Upper lobe of left lung (tissue), 6 donors: ENCODE results near the gene ATP6V0B. TPM values are rescaled to one million over a fixed set of nuclear protein-coding genes. Genes with fewer than 3 reads are reported as not detected.
A peak's percentile ranks its signal among the peaks of the same experiment; 100 is the strongest.

Source experiments
- ATAC-seq, 2 donors: fragments of 200-7000 bp; cut with Tn5 transposase; one replicate each; pipeline ENCODE4 v1.9.1; 2022; ENCODE audit warnings: mild to moderate bottlenecking in 2 of 2, moderate library complexity in 2 of 2; ENCODE audit not compliant: low FRiP score in 2 of 2
- DNase-seq, 2 donors: peaks; one replicate each; pipeline ENCODE4 v3.0.0-alpha.2; 2019 to 2020
- H3K27ac ChIP-seq, 4 donors: fragments of 200-600 bp; sonication (generic); one replicate each; pipeline ENCODE4 v1.5.1; 2016 to 2019
- H3K27me3 ChIP-seq, 4 donors: fragments of 200-600 bp; sonication (generic); one replicate each; pipeline ENCODE4 v1.5.1; 2017 to 2019
- H3K36me3 ChIP-seq, 4 donors: fragments of 200-600 bp; sonication (generic); one replicate each; pipeline ENCODE4 v1.5.1; 2016 to 2019
- H3K4me1 ChIP-seq, 4 donors: fragments of 200-600 bp; sonication (generic); one replicate each; pipeline ENCODE4 v1.5.1; 2018 to 2019
- H3K4me3 ChIP-seq, 4 donors: fragments of 200-600 bp; sonication (generic); one replicate each; pipeline ENCODE4 v1.5.1; 2017 to 2019; ENCODE audit warnings: mild to moderate bottlenecking in 2 of 4, moderate library complexity in 1 of 4
- H3K9me3 ChIP-seq, 4 donors: fragments of 200-600 bp; sonication (generic); one replicate each; pipeline ENCODE4 v1.5.1; 2018 to 2019
- CTCF ChIP-seq, 6 experiments: fragments of 450-650 bp in 4 of 6; fragments of 200-600 bp in 2 of 6; sonication (generic) in 2 of 6; IDR thresholded peaks; one replicate each; pipeline ENCODE4 v1.5.1; 2016 to 2019; ENCODE audit warnings: antibody characterized with exemption in 6 of 6
- EP300 ChIP-seq, 4 donors: sonication (generic); formaldehyde crosslinking; IDR thresholded peaks; one replicate each; pipeline ENCODE4 v1.5.1; 2017; ENCODE audit warnings: antibody characterized with exemption in 4 of 4, control low read depth in 2 of 4
- POLR2A ChIP-seq, 4 donors: fragments of 450-650 bp; IDR thresholded peaks; one replicate each; pipeline ENCODE4 v1.5.1; 2016 to 2017; ENCODE audit warnings: antibody characterized with exemption in 4 of 4, mild to moderate bottlenecking in 2 of 4
- POLR2AphosphoS5 ChIP-seq, 2 donors: sonication (generic); formaldehyde crosslinking; IDR thresholded peaks; one replicate each; pipeline ENCODE4 v1.5.1; 2017; ENCODE audit warnings: antibody characterized with exemption in 2 of 2
- WGBS, 2 donors: methylation state at CpG; one replicate each; pipeline ENCODE4 v1.1.5; 2017 to 2018; 5-methylcytosine and 5-hydroxymethylcytosine counted together
- total RNA-seq, 6 donors: library from RNA; depleted of rRNA in 4 of 6; stranded (reverse); fragments of >200 nt in 4 of 6; gene quantifications; one replicate each; pipeline versions ENCODE4 v1.1.0 to v1.2.1, GENCODE V29; 2016 to 2021
- donor health status: DM: no; HTN: no; CAD: no; lungs with moderate emphysema.
- donor health status: DM: no; HTN: yes; CAD: no; lungs with severe emphysema.

Gene ATP6V0B
- total RNA-seq, 6 donors from 2014 or later = 98.0 to 225 (median 161) TPM

- Histone ChIP-seq H3K4me1 (peaks cover 1 to 11% (median 3%) of the 10 kb centered on the region in 4 donors), H3K27me3 (no peaks in the 10 kb centered on the region), H3K27ac (no peak overlapping the region), H3K4me3 (no peak overlapping the region), H3K9me3 (no peaks in the 10 kb centered on the region), H3K36me3 (peaks cover 0 to 52% (median 33%) of the 10 kb centered on the region in 4 donors)
- TF ChIP-seq POLR2A (IDR thresholded peaks at IDR 0.05) (no peak), CTCF (IDR thresholded peaks at IDR 0.05) (no peak), POLR2AphosphoS5 (IDR thresholded peaks at IDR 0.05) (no peak), EP300 (IDR thresholded peaks at IDR 0.05) (no peak)
- 87 to 91% methylated on average over 2 to 3 of the region's 3 CpGs for WGBS, 2 donors
- ATAC-seq = no peak
- no peak for DNase-seq
These were observed 9.4 kb upstream of the ATP6V0B start for GRCh38 chr1:43965316-43965715.

- WGBS, 2 donors = 81 to 86% methylated on average over 6 of the region's 6 CpGs
- Histone ChIP-seq H3K4me3 (no peak overlapping the region), H3K9me3 (no peaks in the 10 kb centered on the region), H3K27ac (no peak overlapping the region), H3K27me3 (no peaks in the 10 kb centered on the region), H3K4me1 (peaks cover 8 to 23% (median 10%) of the 10 kb centered on the region in 4 donors), H3K36me3 (peaks cover 0 to 37% (median 18%) of the 10 kb centered on the region in 4 donors)
- ATAC-seq (no peak), DNase-seq (no peak)
- TF ChIP-seq POLR2A (IDR thresholded peaks at IDR 0.05) = no peak
- TF ChIP-seq EP300 (IDR thresholded peaks at IDR 0.05) = no peak
- no peak for TF ChIP-seq POLR2AphosphoS5 (IDR thresholded peaks at IDR 0.05)
- TF ChIP-seq CTCF (IDR thresholded peaks at IDR 0.05) = no peak
These were observed 6.3 kb upstream of the ATP6V0B start for GRCh38 chr1:43968348-43968948.

- peak overlapping the region in 3 of 4 donors; percentile 71 to 93 (median 88) for H3K4me3 ChIP-seq
- WGBS, 2 donors = 56 to 62% methylated on average over 7 of the region's 7 CpGs
- H3K27me3 ChIP-seq = no peaks in the 10 kb centered on the region
- peaks cover 14 to 29% (median 16%) of the 10 kb centered on the region in 4 donors for H3K4me1 ChIP-seq
- ATAC-seq (no peak), DNase-seq (no peak)
- H3K27ac ChIP-seq = no peak overlapping the region
- H3K9me3 ChIP-seq = no peaks in the 10 kb centered on the region
- TF ChIP-seq POLR2A (IDR thresholded peaks at IDR 0.05) = no peak
- TF ChIP-seq POLR2AphosphoS5 (IDR thresholded peaks at IDR 0.05) = no peak
- no peak for TF ChIP-seq CTCF (IDR thresholded peaks at IDR 0.05)
- TF ChIP-seq EP300 (IDR thresholded peaks at IDR 0.05) = no peak
- peaks cover 0 to 30% (median 15%) of the 10 kb centered on the region in 4 donors for H3K36me3 ChIP-seq
These were observed 5.4 kb upstream of the ATP6V0B start for GRCh38 chr1:43969416-43969745.

- DNase-seq = peak; percentile 93 to 98
These were observed 4.9 kb upstream of the ATP6V0B start, which contains the start of gene DPH2 for GRCh38 chr1:43969746-43970466. TSS of gene DPH2 (plus strand) at chr1:43970010. CDS start at chr1:43970176, 166 bp downstream.

More at GRCh38 chr1:43969746-43970466, 4.9 kb upstream of the ATP6V0B start, which contains the start of gene DPH2:
- WGBS, 2 donors = 1% methylated on average over 31 to 43 of the region's 47 CpGs
- Histone ChIP-seq H3K27me3 (no peaks in the 10 kb centered on the region), H3K27ac (peak within 1 kb of the TSS; percentile 16 to 27 (median 22)), H3K4me3 (peak within 1 kb of the TSS; percentile 71 to 93 (median 90)), H3K4me1 (peaks cover 14 to 30% (median 16%) of the 10 kb centered on the region in 4 donors), H3K9me3 (no peaks in the 10 kb centered on the region), H3K36me3 (peaks cover 0 to 29% (median 15%) of the 10 kb centered on the region in 4 donors)
- TF ChIP-seq POLR2A (IDR thresholded peaks at IDR 0.05) = peak in 1 of 4 donors; percentile 45
- peak in 1 of 2 donors; percentile 35 for TF ChIP-seq POLR2AphosphoS5 (IDR thresholded peaks at IDR 0.05)
- TF ChIP-seq CTCF (IDR thresholded peaks at IDR 0.05) = peak in 5 of 6 experiments; percentile 22 to 36 (median 33)
- no peak for TF ChIP-seq EP300 (IDR thresholded peaks at IDR 0.05)
- peak; percentile 95 for ATAC-seq
